Measurements from ENCODE around the gene PHACTR1.

Gene PHACTR1

DNA sequence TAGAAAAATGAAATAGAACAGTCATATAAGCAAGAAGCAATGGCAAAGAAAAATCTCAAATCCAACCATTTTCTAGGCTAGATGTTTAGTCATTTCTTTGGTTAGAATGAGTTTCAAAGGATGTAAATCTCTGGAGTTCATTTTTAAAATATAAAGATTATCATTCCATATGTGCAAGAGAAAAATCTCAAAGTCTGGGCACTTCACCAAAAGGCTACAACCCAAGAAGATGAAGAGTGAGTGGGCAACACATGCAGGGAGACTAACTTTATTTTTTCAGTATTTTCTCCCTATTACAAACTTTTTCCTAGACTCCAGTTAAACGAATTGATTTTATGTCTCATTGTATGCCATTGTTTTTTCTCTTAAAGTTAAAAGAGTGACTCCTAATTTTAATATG, 83.6 kb downstream of the PHACTR1 start:
- TF ChIP-seq, protein P1, sequence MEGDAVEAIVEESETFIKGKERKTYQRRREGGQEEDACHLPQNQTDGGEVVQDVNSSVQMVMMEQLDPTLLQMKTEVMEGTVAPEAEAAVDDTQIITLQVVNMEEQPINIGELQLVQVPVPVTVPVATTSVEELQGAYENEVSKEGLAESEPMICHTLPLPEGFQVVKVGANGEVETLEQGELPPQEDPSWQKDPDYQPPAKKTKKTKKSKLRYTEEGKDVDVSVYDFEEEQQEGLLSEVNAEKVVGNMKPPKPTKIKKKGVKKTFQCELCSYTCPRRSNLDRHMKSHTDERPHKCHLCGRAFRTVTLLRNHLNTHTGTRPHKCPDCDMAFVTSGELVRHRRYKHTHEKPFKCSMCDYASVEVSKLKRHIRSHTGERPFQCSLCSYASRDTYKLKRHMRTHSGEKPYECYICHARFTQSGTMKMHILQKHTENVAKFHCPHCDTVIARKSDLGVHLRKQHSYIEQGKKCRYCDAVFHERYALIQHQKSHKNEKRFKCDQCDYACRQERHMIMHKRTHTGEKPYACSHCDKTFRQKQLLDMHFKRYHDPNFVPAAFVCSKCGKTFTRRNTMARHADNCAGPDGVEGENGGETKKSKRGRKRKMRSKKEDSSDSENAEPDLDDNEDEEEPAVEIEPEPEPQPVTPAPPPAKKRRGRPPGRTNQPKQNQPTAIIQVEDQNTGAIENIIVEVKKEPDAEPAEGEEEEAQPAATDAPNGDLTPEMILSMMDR (conservative IDR thresholded peaks at IDR 0.05; ENCODE audit: low read depth, low read length): no peak
- no peak for DNase-seq (ENCODE audit: low read depth)
- H3K4me3 ChIP-seq (ENCODE audit: low read length): no peak overlapping the region

GRCh38 chr6:12801141-12801540, 84.6 kb downstream of the PHACTR1 start:
- no peak overlapping the region for H3K4me3 ChIP-seq (ENCODE audit: low read length)
- DNase-seq (ENCODE audit: low read depth): peak; percentile 71
- TF ChIP-seq, protein P1 (conservative IDR thresholded peaks at IDR 0.05; ENCODE audit: low read depth, low read length): no peak

DNA sequence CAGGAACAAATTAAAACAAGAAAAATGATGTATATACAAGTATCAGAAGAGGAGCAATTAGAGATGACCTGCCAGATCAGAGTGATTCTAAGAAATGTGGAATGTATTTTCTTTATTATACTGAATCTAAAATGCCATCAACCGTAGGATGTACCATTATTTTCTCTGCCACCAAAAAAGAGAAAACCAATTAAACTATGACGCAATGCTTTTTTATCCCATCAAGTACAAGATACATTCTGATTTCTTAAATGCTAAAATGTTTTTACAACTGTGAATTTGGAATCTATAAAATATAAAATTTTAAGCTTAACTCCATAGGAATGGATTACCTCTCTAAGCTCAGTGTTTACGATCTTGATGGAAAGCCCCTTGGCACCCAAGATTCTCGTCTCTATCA, 85.9 kb downstream of the PHACTR1 start:
- no peak overlapping the region for H3K4me3 ChIP-seq (ENCODE audit: low read length)
- DNase-seq (ENCODE audit: low read depth): no peak
- TF ChIP-seq, protein P1 (conservative IDR thresholded peaks at IDR 0.05; ENCODE audit: low read depth, low read length): no peak

GRCh38 chr6:12803486-12803885, 86.9 kb downstream of the PHACTR1 start:
- TF ChIP-seq, protein P1 (conservative IDR thresholded peaks at IDR 0.05; ENCODE audit: low read depth, low read length): no peak
- DNase-seq (ENCODE audit: low read depth): no peak
- H3K4me3 ChIP-seq (ENCODE audit: low read length): no peak overlapping the region

DNA sequence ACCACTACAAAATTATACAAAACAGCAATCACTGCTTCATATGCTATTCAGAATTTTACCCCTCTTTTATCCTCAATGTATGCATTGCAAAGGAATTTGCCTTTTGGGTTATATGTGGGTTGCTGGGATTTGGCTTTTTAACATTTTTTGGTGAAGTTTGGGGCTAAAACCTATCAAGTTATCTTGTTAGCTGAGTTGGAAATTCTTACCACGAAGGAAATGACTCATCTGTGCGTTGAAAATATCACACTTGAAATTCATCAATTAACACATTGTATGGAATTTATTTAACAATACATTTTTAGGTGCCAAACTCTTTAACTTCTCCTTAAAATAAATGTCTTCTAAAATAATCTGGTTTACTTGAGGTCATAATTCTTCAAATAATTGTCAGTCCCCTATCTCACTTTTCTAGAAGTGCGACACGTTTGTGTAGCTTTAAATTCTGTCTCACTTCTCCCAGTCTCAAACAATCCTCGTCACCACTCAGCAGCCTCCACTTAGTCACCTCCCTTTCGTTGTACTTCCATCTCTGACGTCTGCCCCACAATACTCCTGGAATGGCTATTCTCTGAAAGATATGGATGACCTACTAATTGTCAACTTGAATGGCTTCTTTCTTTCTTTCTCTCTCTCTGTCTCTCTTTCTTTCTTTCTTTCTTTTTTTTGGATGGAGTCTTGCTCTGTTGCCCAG, 88.5 kb downstream of the PHACTR1 start:
- TF ChIP-seq, protein P1 (conservative IDR thresholded peaks at IDR 0.05; ENCODE audit: low read depth, low read length): no peak
- DNase-seq (ENCODE audit: low read depth): no peak
- no peak overlapping the region for H3K4me3 ChIP-seq (ENCODE audit: low read length)

GRCh38 chr6:12806136-12806535, 89.6 kb downstream of the PHACTR1 start:
- H3K4me3 ChIP-seq (ENCODE audit: low read length): no peak overlapping the region
- TF ChIP-seq, protein P1 (conservative IDR thresholded peaks at IDR 0.05; ENCODE audit: low read depth, low read length): no peak
- no peak for DNase-seq (ENCODE audit: low read depth)

GRCh38 chr6:12806796-12807195, 90.2 kb downstream of the PHACTR1 start:
- H3K4me3 ChIP-seq (ENCODE audit: low read length): no peak overlapping the region
- DNase-seq (ENCODE audit: low read depth): no peak
- TF ChIP-seq, protein P1 (conservative IDR thresholded peaks at IDR 0.05; ENCODE audit: low read depth, low read length): no peak
